Measurements from ENCODE around the gene ERC2. TPM values are rescaled to one million over a fixed set of nuclear protein-coding genes. Genes with fewer than 3 reads are reported as not detected.

Gene ERC2
- total RNA-seq, 1 donor = 0.43 TPM

GRCh38 chr3:56373386-56373785, 94.9 kb downstream of the ERC2 start:
- DNase-seq (ENCODE audit: low read depth) = no peak
- H3K4me3 ChIP-seq (ENCODE audit: low read depth, low read length) = no peak overlapping the region
- TF ChIP-seq CTCF (IDR thresholded peaks at IDR 0.05; ENCODE audit: insufficient read depth, low read depth, low read length) = no peak

GRCh38 chr3:56370991-56371775, 97.1 kb downstream of the ERC2 start:
- no peak for DNase-seq (ENCODE audit: low read depth)
- no peak for TF ChIP-seq CTCF (IDR thresholded peaks at IDR 0.05; ENCODE audit: insufficient read depth, low read depth, low read length)
- H3K4me3 ChIP-seq (ENCODE audit: low read depth, low read length) = no peak overlapping the region

GRCh38 chr3:56369914-56370313, 98.4 kb downstream of the ERC2 start:
- no peak overlapping the region for H3K4me3 ChIP-seq (ENCODE audit: low read depth, low read length)
- no peak for DNase-seq (ENCODE audit: low read depth)
- no peak for TF ChIP-seq CTCF (IDR thresholded peaks at IDR 0.05; ENCODE audit: insufficient read depth, low read depth, low read length)

- H3K4me3 ChIP-seq (ENCODE audit: low read depth, low read length) = no peak overlapping the region
- TF ChIP-seq CTCF (IDR thresholded peaks at IDR 0.05; ENCODE audit: insufficient read depth, low read depth, low read length) = no peak
- no peak for DNase-seq (ENCODE audit: low read depth)
These were observed 99.4 kb downstream of the ERC2 start for GRCh38 chr3:56368846-56369245.

- DNase-seq (ENCODE audit: low read depth) = no peak
- H3K4me3 ChIP-seq (ENCODE audit: low read depth, low read length) = no peak overlapping the region
- TF ChIP-seq CTCF (IDR thresholded peaks at IDR 0.05; ENCODE audit: insufficient read depth, low read depth, low read length) = no peak
These were observed 101.6 kb downstream of the ERC2 start for GRCh38 chr3:56366641-56367162.

GRCh38 chr3:56365905-56366640, 102.2 kb downstream of the ERC2 start:
- DNase-seq (ENCODE audit: low read depth) = no peak
- H3K4me3 ChIP-seq (ENCODE audit: low read depth, low read length) = no peak overlapping the region
- no peak for TF ChIP-seq CTCF (IDR thresholded peaks at IDR 0.05; ENCODE audit: insufficient read depth, low read depth, low read length)

Measured in fibroblast of villous mesenchyme (primary cell).